HG02759 (cell line): Measurements from ENCODE around the gene KRI1.

Experiments
- ATAC-seq: cut with Tn5 transposase; IDR thresholded peaks from one replicate; pipeline ENCODE4 v1.9.1; 2021; ENCODE audit warnings: mild to moderate bottlenecking, moderate library complexity; ENCODE audit not compliant: unreplicated experiment

The KRI1 gene

GRCh38 chr19:10520652-10521318, 45.0 kb downstream of the KRI1 start:
- ATAC-seq: no peak

- no peak for ATAC-seq
Observed at GRCh38 chr19:10519421-10519820, 46.4 kb downstream of the KRI1 start.

GRCh38 chr19:10518444-10519361, 47.1 kb downstream of the KRI1 start:
- no peak for ATAC-seq

GRCh38 chr19:10517760-10518443, 47.9 kb downstream of the KRI1 start:
- ATAC-seq: no peak

GRCh38 chr19:10517361-10517759, 48.5 kb downstream of the KRI1 start, which contains the start of gene S1PR5:
S1PR5 (minus strand) TSS chr19:10517447; CDS start chr19:10515011, 2,436 bp downstream.
- no peak for ATAC-seq

GRCh38 chr19:10516671-10517286, 49.0 kb downstream of the KRI1 start:
- no peak for ATAC-seq

- ATAC-seq: no peak
Observed at GRCh38 chr19:10516064-10516385, 49.8 kb downstream of the KRI1 start.

- no peak for ATAC-seq
Observed at GRCh38 chr19:10514211-10515145, 51.3 kb downstream of the KRI1 start.

GRCh38 chr19:10513223-10513622, 52.6 kb downstream of the KRI1 start:
- no peak for ATAC-seq

GRCh38 chr19:10510301-10510802, 55.5 kb downstream of the KRI1 start:
- no peak for ATAC-seq

GRCh38 chr19:10508707-10509106, 57.1 kb downstream of the KRI1 start:
- ATAC-seq: no peak

GRCh38 chr19:10508036-10508435, 57.8 kb downstream of the KRI1 start:
- ATAC-seq: no peak

GRCh38 chr19:10505583-10506229, 60.1 kb downstream of the KRI1 start:
- ATAC-seq: no peak
